Measurements from ENCODE around the gene LGR5.

The LGR5 gene, protein sequence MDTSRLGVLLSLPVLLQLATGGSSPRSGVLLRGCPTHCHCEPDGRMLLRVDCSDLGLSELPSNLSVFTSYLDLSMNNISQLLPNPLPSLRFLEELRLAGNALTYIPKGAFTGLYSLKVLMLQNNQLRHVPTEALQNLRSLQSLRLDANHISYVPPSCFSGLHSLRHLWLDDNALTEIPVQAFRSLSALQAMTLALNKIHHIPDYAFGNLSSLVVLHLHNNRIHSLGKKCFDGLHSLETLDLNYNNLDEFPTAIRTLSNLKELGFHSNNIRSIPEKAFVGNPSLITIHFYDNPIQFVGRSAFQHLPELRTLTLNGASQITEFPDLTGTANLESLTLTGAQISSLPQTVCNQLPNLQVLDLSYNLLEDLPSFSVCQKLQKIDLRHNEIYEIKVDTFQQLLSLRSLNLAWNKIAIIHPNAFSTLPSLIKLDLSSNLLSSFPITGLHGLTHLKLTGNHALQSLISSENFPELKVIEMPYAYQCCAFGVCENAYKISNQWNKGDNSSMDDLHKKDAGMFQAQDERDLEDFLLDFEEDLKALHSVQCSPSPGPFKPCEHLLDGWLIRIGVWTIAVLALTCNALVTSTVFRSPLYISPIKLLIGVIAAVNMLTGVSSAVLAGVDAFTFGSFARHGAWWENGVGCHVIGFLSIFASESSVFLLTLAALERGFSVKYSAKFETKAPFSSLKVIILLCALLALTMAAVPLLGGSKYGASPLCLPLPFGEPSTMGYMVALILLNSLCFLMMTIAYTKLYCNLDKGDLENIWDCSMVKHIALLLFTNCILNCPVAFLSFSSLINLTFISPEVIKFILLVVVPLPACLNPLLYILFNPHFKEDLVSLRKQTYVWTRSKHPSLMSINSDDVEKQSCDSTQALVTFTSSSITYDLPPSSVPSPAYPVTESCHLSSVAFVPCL

DNA sequence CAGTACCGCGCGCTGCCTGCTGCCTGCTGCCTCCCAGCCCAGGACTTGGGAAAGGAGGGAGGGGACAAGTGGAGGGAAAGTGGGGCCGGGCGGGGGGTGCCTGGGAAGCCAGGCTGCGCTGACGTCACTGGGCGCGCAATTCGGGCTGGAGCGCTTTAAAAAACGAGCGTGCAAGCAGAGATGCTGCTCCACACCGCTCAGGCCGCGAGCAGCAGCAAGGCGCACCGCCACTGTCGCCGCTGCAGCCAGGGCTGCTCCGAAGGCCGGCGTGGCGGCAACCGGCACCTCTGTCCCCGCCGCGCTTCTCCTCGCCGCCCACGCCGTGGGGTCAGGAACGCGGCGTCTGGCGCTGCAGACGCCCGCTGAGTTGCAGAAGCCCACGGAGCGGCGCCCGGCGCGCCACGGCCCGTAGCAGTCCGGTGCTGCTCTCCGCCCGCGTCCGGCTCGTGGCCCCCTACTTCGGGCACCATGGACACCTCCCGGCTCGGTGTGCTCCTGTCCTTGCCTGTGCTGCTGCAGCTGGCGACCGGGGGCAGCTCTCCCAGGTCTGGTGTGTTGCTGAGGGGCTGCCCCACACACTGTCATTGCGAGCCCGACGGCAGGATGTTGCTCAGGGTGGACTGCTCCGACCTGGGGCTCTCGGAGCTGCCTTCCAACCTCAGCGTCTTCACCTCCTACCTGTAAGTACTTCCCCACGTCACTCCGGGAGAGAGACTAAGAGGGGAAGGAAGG is at the start of gene LGR5:
LGR5 (plus strand) TSS at position 186 of the 732 bp plus-strand sequence; CDS start at position 469, 283 bp downstream.
- DNase-seq, result no peak

DNA sequence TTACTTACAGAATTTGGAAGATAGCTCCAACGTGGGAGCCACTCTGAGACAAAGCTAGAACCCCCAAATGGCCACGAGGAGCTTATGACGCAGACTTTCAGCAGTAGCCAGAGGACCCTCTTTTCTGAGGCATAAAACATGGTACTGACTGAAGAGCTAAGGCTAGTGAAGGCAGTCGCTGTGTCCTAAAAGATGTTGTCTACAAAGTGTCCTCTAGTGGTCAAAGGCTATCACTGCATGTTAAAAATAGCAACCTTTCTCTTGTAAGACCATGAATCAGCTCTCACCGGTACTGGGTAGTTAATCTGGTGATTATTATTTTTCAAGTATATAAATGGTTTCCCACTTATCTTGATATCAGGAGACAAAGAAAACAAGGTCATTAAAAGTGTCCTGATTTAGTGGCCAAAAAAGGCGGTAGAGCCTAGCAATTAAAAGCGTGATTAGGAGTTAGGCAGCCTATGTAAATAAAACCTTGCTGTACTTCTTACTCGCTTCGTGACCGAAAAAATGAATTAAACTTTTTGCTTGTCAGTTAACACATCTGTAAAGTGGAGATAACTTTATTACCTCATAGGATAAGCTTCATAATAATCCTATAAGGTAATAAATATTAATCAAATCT is 47.0 kb upstream of the LGR5 start:
- DNase-seq, result no peak

DNA sequence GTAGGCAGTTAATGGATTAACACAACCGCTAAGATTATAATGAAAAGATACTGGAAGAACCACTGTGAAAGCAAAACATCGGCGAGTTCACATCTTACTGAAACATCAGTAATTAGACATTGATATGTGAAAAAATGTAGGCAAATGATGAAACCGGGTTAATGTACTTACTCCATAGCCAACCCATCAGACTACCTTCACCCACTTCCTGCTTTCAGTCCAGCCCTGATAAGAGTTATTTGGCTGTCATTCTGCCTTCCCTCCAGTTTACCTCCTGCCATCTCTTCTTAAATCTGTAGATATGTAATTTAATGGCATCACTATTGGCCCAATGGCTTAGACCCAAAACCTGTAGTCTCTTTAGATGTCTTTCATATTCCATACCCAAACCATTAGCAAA is 46.0 kb upstream of the LGR5 start:
- no peak for DNase-seq

DNA sequence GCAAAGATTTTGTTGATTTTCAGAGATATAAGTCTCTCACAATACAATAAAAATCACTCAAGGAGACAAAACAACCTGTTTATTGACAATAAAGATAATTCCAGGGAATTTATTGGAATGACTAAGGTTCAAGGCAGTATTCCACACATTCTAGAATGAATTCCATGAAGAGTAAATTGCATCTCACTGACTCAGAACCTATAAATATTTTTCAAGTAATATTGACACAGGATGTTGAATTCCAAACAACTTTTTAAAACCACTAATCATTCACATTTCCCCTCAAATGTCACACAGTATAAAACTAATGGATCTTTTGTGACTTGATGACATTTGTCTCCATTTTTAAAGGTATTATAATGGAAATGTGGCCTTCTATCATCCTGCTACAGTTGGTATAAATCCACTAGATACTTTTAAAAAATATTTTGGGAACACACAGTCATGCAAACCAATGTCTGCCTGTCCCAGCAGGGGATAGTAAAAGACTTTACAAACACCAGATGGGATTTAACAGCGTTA is 42.1 kb upstream of the LGR5 start:
- DNase-seq, result no peak

DNA sequence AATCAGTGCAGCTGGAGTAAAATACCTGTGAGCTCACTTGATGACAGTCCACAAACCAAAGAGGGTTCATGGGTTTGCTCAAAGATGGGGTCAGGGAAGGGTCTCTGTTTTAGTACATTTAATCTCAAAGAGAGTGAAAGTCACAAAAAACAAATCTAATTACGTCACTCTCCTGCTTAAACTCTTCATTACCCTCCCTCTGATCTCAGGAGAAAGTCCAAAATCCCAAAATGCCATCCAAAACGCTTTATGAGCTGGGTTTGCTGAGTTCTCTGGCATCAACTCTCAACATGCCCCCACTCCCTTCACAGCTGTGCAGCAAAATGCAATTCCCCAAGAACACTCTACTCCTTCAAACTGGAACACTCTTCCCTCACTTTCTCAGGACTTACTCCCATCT is 40.4 kb upstream of the LGR5 start:
- no peak for DNase-seq

DNA sequence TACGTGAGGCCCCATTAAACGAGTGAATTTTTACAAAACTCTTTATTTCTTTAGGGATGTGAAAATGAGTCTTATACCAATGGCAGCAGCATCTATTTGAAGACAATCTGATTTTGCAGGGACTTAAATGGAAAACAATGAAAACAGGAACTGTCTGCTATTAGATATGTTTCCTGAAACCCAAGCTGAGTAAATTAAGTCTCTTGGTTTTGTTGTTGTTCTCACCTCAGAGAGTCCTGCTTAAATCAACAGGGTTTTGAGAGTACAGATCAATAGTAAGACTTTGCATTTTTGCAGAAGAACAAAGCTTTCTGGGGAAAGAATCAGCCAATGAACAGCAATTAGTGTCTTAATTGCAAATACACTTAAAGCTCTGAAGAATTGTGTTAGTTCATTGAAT is 39.1 kb upstream of the LGR5 start:
- DNase-seq, result no peak

DNA sequence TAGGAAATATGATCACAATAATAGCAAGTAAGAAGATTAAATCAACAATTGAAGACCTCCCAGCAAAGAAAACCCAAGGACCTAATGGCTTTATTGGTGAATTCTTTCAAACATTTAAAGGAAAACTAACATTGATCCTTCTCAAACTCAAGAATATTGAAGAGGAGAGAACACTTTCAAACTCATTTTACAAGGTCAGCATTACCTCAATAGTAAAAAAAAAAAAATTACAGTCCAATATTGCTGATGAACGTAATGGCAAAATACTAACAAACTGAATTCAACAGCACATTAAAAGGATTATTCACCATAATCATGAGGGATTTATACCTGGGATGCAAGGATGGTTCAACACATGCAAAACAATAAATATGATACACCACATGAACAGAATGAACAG is 33.7 kb upstream of the LGR5 start:
- DNase-seq, result no peak

DNA sequence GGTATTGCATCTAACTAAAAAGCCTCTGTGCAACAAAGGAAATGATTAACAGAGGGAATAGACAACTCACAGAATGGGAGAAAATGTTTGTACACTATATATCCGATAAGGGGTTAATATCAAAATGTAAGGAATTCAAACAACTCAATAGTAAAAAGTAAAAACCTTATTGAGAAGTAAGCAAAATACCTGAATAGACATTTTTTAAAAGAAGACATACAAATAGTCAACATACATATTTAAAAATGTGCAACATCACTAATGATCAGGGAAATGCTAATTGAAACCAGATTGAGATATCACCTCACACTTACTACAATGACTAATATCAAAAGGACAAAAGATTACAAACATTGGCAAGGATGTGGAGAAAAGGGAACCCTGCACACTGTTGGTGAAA is 31.9 kb upstream of the LGR5 start:
- DNase-seq, result no peak

DNA sequence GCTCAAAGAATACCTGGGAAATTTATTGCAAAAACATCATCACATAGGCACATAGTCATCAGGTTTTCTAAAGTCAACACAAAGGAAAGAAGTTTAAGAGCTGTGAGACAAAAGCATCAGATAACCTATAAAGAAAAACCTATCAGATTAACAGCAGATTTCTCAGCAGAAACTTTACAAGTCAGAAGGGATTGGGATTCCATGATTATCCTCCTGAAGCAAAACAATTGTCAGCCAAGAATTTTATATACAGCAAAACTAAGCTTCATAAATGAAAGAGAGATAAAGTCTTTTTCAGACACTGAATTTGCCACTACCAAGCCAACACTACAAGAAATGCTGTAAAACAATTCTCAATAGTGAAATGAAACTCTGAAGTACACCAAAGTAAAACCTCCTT is 28.8 kb upstream of the LGR5 start:
- no peak for DNase-seq

DNA sequence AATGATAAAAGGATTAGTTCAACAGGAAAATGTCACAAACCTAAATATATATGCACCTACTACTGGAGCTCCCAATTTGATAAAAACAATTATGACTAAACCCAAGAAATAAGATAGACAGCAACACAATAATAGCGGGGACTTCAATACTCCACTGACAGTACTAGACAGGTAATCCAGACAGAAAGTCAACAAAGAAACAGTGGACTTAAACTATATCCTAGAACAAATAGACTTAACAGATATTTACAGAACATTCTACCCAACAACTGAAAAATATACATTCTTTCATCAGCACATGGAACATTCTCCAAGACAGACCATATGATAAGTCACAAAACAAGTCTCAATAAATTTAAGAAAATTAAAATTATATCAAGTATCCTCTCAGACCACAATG is 28.0 kb upstream of the LGR5 start:
- DNase-seq, result no peak

DNA sequence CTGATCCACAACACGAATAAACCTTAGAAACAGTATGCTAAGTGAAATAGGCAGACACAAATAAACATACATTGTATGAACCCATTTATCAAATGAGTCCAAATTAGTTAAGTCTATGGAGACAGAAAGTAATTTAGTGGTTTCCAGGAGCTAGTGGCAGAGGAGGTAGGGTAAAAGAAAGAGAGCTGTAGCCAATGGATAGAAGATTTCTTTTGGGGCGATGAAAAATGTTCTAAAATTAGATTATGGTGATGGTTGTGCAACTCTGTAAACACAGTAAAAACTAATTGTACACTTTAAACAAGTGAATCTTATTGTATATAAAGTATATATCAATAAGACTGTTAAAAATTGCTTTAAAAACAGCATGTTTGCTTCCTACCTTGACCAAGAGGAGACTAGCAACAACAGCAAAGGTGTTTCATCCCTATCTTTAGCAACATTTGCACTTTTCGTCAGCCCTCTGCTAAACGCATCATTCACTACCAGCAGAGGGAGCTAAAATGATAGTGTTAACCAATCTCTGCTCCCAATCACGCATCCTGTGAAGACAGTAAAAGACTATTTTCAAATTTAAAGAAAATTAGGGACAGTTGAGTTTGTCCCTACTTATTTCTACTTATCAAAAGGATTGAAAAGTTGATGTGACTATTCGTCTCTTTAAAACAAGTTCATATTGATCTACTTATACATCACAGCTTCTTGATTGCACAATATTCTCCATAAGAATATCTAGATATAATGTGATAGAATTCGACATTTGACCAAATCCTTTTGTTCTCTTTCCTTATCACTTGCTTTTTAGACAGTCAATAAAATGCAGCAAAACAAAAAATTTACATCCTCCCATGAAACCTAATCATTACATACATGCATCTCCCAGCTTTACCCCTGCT is 24.0 kb upstream of the LGR5 start:
- no peak for DNase-seq

DNA sequence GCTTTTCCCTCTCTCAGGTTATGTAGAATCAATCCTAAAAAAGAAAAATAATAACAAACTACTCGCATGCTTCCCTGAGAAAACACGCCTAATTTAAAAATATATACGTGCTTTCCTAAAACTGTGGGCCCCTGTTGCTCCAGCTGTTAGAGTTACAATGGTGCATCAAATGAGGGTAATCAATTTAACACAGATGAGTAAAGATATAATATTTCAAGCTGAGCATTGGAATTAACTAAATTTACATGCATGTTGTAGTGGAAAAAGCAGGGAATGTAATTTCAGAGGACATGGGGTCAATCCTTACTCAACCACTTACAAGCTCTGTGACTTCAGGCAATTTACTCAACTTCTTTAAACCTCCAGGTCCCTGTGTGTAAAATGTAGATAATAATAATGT is 22.4 kb upstream of the LGR5 start:
- no peak for DNase-seq

DNA sequence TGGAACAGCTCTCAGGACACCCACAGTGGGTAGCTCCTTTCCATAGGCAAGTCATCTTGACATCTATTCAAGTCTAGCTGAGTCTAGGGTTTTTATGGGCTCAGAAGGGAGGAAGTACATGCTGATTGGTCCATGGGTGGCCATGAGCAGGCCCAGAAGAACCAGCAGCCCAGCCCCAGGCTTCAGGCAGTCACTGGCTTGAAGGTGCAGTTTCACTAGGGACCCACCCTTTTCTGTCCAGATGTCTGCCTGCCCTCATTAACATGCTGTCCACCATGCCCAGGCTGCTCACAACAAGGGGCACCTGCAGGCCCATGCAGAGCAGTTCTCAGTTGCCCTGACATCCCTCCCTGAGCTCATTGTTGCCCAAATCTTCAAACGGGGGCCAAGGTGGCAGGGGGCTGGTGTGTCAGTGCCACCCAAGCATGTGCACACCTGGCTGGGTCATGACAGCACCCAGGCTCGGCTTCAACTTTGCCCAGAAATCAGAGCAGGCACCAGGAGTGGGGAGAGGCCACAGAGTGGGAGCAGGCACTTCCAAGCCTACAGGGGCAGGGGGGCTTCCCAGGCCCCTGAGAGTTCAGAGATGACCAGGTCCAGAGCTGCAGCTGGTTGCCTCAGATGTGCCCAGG is 18.7 kb upstream of the LGR5 start:
- no peak for DNase-seq

DNA sequence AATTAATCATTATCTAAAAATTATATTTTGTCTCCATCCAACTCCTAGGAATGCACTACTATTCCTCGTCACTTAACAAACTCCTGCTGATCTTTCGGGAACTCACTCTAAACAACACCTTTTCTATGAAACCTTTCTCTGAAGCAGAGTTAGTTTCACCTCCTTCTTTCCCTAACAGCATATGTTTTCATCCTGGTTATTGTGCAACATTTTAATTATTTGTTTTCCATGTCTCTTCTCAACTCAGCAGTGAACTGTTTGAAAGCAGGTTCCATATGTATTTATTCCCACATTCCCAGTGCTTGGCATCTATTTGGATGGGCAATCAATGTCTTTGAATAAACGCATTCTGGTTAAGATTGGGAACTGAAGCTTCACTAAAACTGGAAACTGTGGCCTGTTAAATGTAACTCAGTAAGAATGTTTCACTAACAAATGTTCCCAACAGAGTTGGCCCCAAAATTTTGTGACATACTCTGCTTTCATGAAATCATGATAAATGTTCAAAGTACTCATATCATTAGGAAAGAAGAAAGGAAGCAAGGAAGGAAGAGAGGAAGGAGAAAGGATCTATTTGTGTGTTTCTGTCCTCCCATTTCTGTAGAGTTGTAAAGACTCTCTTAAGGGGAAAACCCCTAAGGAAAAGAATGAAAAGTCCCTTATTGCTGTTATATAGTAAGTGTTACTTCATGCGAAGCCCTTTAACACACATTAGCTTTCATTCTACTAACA is 13.9 kb upstream of the LGR5 start:
- DNase-seq, result no peak

DNA sequence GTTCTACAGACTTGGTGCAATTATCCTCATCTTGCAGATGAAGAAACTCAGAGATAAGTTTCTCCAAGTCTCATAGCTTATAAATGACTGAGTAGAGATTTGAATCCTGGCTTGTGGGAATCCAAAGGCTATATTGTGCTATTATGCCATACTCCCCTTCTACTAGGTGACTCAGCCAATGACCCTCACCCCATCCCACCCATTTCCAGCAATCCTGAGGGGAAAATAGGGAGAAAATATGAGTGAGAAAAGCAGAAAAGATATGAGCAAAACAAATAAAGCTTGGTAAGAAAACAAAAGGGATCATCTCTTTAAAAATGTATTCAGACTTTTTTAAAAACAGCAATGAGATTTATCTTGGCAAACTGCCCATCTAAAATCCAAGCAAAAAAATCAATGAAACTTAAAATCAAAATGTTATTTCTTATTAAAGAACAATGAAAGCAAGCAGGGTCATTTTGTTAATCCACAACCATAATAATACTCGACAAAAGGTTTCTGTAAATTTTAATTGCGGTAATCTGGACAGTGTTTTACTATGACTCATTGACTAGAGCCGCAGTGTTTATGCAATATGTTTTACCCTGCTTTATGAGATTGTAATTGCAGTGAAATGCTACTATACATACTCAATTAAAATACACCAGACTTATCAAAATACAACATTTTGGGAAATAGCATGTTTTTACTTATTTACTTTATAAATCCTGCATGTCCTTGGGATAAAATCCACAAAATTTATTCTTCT is 13.1 kb upstream of the LGR5 start:
- no peak for DNase-seq

DNA sequence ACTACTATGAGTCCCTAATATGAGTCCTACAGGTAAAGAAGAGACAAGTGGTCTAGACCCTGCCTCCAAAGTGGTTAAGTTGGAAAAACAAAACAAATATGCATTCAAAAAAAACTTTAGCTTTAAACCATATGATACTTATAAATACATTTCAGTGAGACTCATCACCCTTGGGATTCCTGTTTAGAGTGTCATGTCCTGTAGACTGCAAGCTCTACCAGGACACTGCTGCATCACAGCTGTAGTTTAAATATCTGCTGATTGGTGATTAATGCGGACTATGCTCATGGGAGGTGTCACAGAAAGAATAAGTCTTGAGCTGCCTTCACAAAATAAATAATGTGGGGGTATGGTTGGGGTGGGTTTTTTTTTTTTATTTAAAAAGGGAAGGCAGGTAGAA is 8.8 kb upstream of the LGR5 start:
- DNase-seq, result no peak

DNA sequence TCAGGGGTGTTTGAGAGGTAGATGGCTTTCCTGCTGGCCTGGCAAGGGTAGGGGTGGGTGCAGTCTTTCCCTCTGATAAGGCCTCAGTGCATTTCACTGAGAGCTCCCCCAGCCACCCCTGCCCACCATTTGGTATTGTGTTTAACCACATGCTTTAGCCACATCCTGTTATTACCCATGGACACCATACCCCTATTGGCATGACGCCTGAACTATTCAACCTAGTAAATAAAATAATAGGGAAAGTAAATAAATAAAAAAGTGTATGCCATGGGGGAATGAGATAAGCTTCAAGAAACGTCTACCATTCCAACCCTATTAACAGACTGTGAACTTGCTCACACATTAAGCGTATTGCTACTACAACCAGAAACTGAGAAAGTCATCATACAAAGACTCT is 7.6 kb upstream of the LGR5 start:
- no peak for DNase-seq

DNA sequence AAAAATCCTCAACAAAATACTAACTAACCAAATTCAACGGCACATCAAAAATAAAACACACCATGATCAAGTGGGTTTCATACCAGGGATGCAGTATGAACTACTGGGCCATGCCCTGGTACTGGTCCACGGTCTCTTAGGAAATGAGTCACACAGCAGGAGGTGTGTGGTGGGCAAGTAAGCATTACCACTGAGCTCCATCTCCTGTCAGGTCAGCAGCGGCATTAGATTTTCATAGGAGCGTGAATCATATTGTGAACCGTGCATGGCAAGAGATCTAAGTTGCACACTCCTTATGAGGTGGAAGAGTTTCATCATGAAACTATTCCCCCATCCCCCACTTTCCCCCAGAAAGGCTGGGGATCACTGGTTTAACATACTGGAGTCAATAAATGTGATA is 6.7 kb upstream of the LGR5 start:
- DNase-seq, result no peak

DNA sequence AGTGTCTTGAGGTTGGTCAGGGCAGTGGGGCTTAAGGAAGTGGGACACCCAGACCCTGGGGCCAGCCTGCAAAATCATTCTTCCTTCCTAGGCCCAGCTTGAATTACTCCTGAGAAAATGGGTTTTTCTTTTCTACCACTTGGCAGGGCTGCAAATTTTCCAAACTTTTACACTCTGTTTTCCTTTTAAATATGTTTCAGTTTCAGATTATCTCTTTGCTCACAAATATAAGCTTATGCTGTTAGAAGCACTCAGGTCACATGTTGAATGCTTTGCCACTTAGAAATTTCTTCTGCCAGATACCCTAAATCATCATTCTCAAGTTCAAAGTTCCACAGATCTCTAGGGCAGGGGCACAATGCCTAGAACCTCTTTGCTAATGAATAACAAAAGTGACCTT is 2.9 kb upstream of the LGR5 start:
- DNase-seq, result no peak

Data from activated CD8-positive, alpha-beta memory T cell treated with anti-CD3 and anti-CD28 coated beads, Interleukin-2, amount 50 U/mL, for 4 hours (primary cell).